Erythroblast (primary cell): ENCODE data around the gene ICAM5.
"Not testable (repeated sequence)": the region's sequence is repeated elsewhere in the genome, so short reads cannot be mapped to it uniquely, and the experiment has no call there.

Source experiments
- DNase-seq, 2 experiments: peaks; one replicate each; lab custom pipeline; 2025; lab: John Stamatoyannopoulos, UW
- GATA1 ChIP-seq: IDR thresholded peaks from 2 replicates; pipeline ENCODE4 v1.6.1; 2011; ENCODE audit warnings: low read depth, mild to moderate bottlenecking, control low read depth, low read length, moderate library complexity
- POLR2A ChIP-seq: IDR thresholded peaks from 2 replicates; pipeline ENCODE4 v1.6.1; 2011; ENCODE audit warnings: mild to moderate bottlenecking, low read length

Gene ICAM5

DNA sequence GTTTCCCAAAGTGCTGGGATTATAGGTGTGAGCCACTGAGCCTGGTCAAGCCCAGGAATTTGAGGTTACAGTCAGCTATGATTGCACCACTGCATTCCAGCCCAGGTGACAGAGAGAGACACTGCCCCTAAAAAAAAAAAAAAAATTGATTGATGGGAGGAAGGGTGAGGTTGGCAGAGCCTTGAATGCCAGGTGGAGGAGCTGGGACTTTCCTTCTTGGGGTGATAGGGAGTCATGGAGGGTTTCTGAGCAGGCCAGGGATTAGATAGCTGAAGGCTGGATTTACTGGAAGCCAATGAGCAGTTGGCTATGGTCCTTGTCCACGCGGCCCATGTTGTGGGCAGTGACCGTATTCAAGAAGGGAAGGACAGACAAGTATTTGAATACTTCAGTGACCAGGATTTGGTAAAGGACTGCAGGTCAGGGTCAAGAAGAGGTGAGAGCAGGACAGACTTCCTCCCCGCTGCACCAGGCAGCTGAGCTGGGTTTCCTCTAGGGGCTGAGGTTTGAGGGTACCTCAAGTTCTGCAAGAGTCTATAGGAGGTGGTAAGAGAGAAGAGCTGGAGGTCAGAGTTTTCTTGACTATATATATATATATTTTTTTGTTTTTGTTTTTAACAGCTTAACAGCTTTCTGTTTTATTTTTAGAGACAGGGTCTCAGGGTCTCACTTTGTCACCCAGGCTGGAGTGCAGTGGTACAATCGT, 9.9 kb upstream of the ICAM5 start:
- TF ChIP-seq POLR2A (no peak), GATA1 (no peak)
- no peak for DNase-seq

DNA sequence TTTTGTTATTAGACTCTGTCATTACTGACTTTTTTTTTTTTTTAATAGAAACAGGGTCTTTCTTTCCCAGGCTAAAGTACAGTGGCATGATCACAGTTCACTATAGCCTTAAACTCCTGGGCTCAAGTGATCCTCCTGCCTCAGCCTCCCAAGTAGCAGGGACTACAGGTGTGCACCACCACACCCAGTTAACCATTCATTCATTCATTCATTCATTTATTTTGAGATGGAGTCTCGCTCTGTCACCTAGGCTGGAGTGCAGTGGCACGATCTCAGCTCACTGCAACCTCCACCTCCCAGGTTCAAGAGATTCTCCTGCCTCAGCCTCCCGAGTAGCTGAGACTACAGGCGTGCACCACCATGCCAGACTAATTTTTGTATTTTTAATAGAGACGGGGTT, 7.7 kb upstream of the ICAM5 start:
- not testable (repeated sequence) for DNase-seq

DNA sequence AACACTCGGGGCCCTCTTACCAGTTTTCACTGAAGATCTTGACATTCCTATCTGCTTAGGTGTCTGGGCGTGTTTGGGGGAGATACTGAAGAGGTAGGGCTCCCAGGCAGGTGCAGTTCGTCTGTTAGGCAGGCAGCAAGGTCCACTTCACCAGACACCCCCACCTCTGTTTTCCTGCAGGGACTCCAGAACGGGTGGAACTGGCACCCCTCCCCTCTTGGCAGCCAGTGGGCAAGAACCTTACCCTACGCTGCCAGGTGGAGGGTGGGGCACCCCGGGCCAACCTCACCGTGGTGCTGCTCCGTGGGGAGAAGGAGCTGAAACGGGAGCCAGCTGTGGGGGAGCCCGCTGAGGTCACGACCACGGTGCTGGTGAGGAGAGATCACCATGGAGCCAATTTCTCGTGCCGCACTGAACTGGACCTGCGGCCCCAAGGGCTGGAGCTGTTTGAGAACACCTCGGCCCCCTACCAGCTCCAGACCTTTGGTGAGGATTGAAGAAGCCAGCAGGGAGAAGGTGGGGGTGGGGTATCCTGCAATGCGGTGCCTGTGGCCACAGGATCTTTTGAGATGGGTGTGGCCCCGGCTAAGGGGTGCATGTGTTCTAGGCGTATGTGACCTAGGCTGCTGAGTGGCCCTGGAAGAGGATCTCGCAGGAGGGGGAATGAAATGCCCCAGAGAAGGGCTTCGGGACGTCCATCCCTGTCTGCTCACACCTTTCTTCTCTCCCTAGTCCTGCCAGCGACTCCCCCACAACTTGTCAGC, 6.3 kb upstream of the ICAM5 start:
- peak; percentile 32 to 40 for DNase-seq
- TF ChIP-seq POLR2A = no peak
- TF ChIP-seq GATA1 = no peak

GRCh38 chr19:10284065-10284959, 5.4 kb upstream of the ICAM5 start:
- no peak for TF ChIP-seq POLR2A
- DNase-seq = no peak

- no peak for DNase-seq
- TF ChIP-seq POLR2A (no peak), GATA1 (no peak)
Observed at GRCh38 chr19:10284960-10285278, 4.8 kb upstream of the ICAM5 start.

GRCh38 chr19:10285393-10285792, 4.4 kb upstream of the ICAM5 start:
- TF ChIP-seq POLR2A (no peak), GATA1 (no peak)

GRCh38 chr19:10286803-10287737, 2.7 kb upstream of the ICAM5 start, which contains the start of gene ICAM4:
Gene ICAM4, plus strand, starts transcription at chr19:10286955. Its CDS starts 58 bp downstream, at chr19:10287013.
- peak; percentile 92 to 93 for DNase-seq
- TF ChIP-seq GATA1 (peak; percentile 48), POLR2A (peak; percentile 61)

More at GRCh38 chr19:10285393-10285792, 4.4 kb upstream of the ICAM5 start:
- no peak for DNase-seq

DNA sequence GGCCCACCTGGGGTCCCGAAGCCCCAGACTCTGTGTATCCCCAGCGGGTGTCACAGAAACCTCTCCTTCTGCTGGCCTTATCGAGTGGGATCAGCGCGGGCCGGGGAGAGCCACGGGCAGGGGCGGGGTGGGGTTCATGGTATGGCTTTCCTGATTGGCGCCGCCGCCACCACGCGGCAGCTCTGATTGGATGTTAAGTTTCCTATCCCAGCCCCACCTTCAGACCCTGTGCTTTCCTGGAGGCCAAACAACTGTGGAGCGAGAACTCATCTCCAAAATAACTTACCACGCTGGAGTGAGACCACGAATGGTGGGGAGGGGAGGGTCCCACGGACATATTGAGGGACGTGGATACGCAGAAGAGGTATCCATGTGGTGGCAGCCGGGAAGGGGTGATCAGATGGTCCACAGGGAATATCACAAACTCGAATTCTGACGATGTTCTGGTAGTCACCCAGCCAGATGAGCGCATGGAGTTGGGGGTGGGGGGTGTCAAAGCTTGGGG, 1.0 kb upstream of the ICAM5 start:
- peak; percentile 93 to 94 for DNase-seq
- no peak for TF ChIP-seq GATA1
- peak; percentile 75 for TF ChIP-seq POLR2A

- peak; percentile 91 for DNase-seq
- TF ChIP-seq POLR2A = peak; percentile 52
- TF ChIP-seq GATA1 = no peak
Observed at GRCh38 chr19:10289167-10289835, 451 bp upstream of the ICAM5 start.

DNA sequence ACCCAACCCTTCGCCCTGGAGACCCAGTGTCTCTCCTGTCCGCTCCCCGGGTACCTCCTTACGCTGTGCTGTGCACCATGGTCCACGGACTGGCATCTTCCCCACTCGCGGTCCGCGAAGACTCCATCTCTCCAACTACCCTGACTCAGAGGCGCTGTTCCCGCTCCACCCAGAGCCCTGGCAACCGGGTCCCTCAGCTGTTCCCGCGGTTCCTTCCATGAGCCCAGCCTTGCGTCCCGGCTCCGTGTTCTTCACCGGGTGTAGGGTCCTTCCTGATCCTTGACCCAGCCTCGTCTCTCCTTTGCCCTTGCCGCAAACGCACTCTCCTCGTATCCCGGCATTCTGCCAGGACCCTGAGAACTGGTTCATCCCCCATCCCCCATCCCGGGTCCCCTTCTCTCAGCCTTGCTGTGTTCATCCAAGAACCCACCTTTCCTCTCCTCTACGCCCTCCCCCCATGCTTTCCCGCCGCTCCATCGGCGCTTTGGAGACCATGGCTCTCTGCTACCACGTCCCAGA, 664 bp downstream of the ICAM5 start:
- TF ChIP-seq GATA1 = no peak
- no peak for TF ChIP-seq POLR2A
- peak in 1 of 2 experiments; percentile 68 for DNase-seq

DNA sequence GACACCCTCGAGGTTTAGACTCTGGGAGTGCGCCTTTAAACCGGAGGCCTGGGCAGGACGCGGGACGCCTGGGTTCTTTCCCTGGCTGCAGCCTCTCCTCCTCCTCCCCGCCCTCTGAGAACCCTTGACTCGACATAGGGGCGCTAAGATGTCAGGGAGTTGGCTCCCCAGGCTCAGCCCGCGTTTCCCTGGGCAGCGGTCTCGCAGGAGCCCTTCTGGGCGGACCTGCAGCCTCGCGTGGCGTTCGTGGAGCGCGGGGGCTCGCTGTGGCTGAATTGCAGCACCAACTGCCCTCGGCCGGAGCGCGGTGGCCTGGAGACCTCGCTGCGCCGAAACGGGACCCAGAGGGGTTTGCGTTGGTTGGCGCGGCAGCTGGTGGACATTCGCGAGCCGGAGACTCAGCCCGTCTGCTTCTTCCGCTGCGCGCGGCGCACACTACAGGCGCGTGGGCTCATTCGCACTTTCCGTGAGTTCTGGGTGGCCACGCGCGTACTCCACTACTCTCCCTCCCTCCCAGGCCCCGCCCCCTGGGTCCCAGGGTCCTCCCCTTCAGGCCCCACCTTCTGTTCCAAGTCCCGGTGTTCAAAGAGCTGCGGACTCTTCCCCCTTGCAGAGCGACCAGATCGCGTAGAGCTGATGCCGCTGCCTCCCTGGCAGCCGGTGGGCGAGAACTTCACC, 1.3 kb downstream of the ICAM5 start:
- DNase-seq = peak; percentile 84 to 90
- TF ChIP-seq GATA1 (no peak), POLR2A (peak; percentile 73)
